ENCODE results near the gene GPR176.

Gene GPR176

DNA sequence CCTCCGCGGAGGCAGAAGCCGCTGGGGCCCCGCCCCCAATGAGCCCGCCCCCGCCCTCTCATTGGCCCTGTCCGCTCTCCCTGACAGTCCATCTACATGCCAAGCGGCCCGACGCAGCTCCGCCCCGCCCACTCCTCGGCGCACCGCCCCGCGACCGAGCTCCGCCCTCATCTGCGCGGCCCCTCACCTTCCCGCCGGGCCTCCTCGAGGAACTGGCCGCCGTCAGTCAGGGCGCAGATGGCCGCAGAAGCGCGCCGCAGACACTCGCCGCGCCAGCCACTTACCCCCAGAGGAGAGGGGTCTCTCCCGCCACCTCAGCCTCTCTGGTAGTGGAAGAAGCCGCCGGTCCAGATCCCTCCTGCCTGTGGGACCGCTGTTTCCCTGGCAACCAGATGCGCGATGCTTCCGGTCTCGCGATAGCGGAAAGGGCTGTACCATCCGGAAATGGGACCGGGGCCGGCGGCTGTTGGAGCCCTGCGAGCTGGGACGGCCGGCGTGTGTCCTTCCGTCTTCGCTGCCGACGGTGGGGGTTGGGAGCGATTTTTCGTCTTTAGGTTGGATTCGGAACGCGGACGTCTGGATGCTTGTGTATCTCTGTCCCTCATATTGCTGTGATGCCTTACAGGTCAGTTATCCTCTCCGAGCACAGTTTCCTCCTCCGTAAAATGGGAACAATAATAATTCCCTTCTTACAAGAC, 137.5 kb downstream of the GPR176 start, which contains the start of gene FSIP1:
Gene FSIP1 (minus strand): TSS at position 401 of the 698 bp plus-strand sequence. CDS start 6,317 bp downstream, outside the sequence.
- peak; percentile 98 for DNase-seq (ENCODE audit: low spot score)

DNA sequence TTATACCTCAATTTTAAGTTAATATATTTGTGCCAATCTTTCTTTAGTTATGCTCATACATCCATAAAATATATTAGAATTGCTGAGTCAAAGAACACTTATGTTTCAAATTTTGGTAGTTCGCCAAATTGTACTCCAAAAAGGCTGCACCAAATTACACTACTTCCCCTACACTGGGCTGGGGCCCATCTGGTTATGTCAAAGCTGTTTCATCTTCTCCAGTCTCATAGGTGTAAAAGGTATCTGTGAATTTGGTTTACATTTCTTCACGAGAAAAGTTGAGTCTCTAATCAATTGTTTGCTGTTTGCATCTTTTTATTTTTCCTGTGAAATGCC, 138.1 kb downstream of the GPR176 start:
- DNase-seq (ENCODE audit: low spot score), result no peak

DNA sequence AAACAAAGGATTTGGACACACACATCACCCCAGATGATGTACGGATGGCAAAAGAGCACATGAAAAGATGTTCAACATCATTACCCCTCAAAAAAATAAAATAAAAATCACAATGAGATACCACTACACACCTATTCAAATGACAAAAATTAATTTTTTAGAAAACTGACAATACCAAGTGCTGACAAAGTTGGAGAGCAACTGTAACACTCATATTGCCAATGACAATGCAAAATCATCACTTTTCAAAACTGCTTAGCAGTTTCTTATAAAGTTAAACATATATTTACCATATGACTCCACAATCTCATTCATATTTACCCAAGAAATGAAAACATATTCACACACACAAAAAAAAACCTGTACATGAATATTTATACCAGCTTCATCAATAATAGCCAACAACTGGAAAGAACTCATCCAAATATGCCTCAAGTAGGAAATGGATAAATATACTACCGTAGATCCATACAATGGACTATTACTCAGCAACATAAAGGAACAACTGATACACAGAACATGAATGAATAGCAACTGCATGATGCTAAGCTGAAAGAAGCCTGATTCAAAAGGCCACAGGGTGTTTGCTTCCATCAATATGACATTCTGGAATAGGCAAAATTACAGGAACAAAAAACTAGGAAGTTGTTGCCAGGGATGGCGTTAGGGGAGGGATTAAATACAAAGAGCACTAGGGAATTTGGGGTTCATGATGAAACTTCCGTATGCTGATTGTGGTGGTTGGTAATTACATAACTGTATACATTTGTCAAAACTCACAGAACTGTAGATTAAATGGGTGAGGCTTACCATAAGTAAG, 138.7 kb downstream of the GPR176 start:
- no peak for DNase-seq (ENCODE audit: low spot score)

DNA sequence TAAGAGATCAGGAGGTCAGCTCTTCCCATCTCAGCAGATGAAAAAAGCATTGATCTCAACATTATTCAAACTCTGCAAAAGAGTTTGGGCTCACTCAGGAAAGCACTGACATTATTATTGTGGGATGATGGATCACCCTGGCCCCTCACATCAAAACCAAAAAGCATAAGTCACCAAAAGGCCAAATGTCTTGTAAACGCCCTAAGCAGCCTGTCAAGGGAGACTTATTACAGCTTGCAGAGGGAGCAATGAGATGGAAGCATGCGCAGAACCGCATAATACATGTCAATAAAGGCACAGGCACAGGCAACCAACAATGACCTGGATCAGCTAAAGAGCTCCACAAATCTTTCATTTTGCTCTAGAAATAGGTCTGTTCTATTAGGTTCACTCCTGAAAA, 142.0 kb downstream of the GPR176 start:
- no peak for DNase-seq (ENCODE audit: low spot score)

DNA sequence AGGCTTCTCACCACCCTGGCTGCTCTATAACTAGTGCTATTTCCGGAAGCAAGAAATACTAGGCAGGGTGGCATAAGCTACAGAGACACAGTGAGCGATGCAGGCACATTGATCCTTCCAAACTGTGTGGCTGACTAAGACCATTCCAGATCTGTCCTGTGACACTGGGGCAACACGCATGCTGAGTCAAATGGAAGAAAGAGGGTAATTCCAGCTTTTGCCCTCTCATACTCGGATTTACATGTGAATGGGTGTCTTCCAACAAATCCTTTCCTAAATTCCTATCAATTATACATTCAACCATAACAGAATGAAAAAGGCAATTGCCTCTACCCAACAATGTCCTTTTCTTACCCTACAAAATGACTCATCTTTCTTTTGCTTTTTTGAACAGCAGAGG, 142.6 kb downstream of the GPR176 start:
- DNase-seq (ENCODE audit: low spot score), result no peak

DNA sequence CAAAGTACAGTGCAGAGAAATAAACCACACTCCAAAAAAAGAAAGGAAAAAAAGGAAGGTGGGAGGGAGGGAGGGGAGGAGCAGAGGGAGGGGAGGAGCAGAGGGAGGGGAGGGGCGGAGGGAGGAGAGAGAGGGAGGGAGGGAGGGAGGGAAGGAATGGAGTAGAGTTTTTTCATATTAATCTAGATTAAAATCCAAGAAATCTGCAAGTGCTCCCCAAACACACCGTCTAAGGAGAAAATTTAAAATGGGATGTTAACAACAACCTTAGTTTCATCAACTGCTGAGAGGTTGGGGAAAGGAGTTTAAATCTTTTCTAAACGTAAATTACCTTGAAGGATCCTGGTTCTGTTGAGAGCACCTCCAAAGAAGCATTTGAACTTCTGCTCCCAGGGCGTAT, 144.0 kb downstream of the GPR176 start:
- no peak for DNase-seq (ENCODE audit: low spot score)

DNA sequence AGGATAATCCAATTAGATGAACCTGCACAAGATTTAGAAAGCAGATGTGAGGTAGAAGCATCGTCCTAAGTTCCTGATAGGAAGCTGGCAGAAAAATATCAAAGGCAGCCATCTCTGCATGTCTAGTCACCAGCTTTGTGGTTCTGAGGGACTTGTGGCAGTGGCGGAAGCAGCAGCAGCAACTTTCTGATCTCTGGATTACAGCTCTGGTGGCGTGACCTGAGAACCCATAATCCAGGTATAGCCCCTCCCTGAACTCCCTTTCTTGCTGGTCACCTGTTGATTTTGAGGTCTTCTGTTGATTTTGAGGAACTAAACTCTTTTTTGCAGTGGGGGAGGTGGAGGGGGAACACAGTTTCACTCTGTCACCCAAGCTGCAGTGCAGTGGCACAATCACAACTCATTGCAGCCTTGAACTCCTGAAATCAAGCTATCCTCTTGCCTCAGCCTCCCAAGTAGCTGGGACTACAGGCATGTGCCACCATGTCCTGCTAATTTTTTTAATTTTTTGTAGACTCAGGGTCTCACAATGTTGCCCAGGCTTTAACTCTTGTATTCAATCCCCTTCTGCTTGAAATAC, 145.3 kb downstream of the GPR176 start:
- DNase-seq (ENCODE audit: low spot score), result no peak

DNA sequence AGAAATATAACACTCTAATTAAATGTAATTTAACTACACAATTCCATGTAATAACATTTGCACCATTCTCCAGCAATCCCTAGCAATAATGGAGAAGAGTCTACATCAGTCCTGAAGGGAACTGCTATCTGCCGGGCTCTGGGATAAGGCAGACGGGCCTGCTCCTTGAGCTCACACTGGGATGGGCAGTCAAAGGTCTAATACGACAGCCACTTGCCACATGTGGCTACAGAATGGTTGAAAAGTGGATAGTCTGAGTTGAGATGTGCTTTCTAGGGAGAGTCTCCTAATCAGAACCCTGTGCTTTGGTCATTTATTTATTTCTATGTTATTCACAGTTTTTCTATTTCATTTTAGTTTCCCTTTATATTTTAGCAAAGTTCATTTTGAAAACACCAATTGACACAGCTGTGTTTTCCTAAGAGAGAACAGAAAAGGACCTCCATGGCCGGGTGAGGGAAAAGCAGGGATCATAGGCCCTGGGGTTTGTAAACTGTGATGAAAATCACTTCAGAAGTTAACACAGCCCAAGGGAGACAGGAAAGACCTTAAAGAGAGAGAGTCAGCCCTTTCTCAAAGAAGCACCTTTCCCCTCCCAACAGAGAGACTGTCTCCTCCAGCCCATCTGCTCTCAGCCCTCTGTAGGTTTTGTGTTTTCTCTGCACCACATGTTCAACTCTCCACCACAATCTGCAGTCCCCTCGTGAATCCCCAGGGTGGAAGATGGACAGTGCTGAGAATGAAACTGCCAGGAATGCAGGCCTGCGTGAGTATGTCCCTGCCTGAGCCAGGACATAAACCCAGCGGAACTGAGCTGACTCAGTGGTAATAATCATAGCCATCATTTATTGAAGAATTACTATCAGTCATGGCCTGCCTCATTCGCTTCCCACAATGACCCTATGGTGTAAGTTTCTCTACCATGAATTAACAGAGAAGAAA, 149.0 kb downstream of the GPR176 start:
- DNase-seq (ENCODE audit: low spot score), result no peak

DNA sequence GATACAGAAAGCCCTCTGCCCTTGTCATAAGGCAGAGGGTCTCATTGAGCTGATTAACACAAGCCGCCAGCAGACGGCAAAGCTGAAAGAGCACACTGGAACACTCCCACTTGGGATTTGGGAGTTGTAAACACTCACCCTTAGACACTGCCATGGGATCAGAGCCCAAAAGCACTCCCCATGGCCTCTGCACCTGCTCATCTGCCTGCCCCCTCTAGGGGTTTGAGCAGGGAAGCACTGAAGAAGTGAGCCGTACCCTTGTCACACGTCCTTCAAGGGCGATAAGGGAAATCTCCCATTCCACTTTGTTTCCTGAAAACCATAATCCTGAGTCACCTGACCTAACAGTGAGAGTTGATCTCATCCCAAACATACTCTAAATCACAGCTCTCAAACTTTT, 152.1 kb downstream of the GPR176 start:
- no peak for DNase-seq (ENCODE audit: low spot score)

DNA sequence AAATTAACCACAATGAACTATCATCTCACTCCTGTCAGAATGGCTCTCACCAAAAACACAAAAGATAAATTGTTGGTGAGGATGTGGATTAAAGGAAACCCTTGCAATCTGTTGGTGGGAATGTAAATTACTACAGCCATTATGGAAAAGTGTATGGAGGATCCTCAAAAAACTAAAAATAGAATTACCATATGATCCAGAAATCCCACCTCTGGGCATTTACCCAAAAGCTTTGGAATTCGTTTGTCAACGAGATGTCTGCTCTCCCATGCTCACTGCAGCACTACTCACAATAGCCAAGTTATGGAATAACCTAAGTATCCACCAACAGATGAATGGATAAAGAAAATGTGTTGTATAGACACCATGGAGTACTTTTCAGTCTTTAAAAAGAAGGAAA, 159.1 kb downstream of the GPR176 start:
- DNase-seq (ENCODE audit: low spot score), result no peak

DNA sequence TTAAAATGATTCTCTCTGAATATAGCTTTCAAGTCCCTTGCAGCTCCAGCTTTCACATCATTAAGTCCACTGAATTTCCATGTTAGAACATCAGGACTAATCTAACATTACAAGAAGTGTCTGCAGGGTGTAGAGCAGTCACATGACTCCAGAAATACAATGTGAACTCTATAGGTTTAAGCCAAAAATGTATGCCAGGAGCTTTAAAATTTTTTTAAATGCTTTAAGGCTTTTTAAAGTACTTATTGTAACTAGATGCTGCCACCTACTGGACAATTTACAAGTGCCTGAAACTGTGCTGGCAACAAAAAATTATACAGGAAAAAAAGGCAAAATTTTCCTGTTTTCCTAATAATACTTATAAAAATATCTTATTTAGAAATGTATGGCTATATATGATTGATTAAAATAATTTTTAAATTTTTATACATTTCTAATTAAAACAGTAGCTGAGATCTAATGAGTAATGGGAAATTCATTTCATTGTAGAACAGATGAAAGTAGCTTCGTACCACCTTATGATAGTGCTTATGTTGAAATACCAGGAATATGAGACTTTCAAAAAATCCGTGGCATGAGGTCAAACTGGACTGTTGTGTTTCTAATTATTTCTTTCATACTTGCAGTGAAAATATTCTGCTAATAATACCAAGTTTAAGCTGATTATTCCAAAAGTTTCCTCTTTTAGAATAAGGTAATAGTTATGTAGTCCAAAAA, 163.1 kb downstream of the GPR176 start:
- DNase-seq (ENCODE audit: low spot score), result peak; percentile 69

DNA sequence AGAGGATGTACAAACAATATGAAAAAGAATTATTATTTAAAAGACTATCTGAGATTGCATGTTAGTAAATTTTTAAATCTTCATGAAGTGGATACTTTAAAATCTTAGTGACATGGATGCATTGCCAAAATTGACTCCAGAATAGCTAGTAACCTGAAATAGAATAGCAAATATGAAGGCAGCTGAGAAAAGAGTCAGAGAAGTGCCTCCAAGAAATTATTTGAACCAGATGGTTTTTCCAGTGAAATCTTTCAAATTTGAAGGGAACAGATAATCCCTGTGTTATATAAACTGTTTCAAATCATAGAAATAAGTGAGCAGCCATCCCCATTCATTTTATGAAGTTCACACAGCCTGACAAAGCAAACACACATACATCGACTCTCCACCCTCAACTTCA, 167.1 kb downstream of the GPR176 start:
- no peak for DNase-seq (ENCODE audit: low spot score)

DNA sequence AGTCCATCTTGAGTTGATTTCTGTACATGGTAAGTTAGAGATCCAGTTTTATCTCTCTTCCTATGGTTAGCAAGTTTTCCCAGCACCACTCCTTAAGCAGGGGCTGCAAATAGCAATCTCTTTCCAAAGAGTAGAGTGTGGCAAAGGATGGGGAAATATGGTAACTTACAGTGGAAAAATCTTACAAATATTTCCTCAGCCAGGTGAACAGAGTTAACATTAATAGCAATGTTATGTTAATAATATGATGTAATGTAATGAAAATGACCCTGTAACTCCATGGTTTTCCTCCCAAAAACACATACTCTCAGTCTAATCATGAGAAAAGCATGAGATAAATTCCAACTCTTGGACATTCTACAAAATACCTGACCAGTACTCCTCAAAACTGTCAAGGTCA, 167.8 kb downstream of the GPR176 start:
- DNase-seq (ENCODE audit: low spot score), result no peak

Data from NAMALWA (cell line).